B cell (primary cell): ENCODE measurements around the gene BRDT. TPM values are rescaled to one million over a fixed set of nuclear protein-coding genes. Genes with fewer than 3 reads are reported as not detected.

Experiments
- ATAC-seq: fragments of 200-7000 bp; cut with Tn5 transposase; one replicate; pipeline ENCODE4 v1.10.0; 2021; ENCODE audit warnings: low read depth, mild to moderate bottlenecking, moderate number of reproducible peaks, moderate library complexity
- CTCF ChIA-PET: fragments of 350-600 bp; sonication (Branson Sonifier 250); formaldehyde crosslinking; loops from one replicate; lab custom pipeline; 2021; ENCODE audit warnings: antibody characterized with exemption, inconsistent platforms; lab: Charles Lee
- POLR2A ChIA-PET: fragments of 350-600 bp; sonication (Branson Sonifier 250); formaldehyde crosslinking; loops from one replicate; lab custom pipeline; 2021; ENCODE audit warnings: antibody characterized with exemption; lab: Charles Lee
- DNase-seq: peaks from one replicate; pipeline ENCODE4 v3.0.0; 2013
- H2AFZ ChIP-seq: 2 replicates; pipeline ENCODE4 v1.6.1; 2012; ENCODE audit warnings: mild to moderate bottlenecking, low read depth, low read length; ENCODE audit not compliant: insufficient read depth, poor library complexity, severe bottlenecking
- H3K27ac ChIP-seq, 2 donors: 1 replicate in 1 of 2; 2 replicates in 1 of 2; pipeline ENCODE4 v1.5.1; 2012 to 2013; ENCODE audit warnings: low read length in 2 of 2, mild to moderate bottlenecking in 2 of 2, moderate library complexity in 1 of 2
- H3K27me3 ChIP-seq, 4 experiments: fragments of 200-600 bp in 1 of 4; sonication (generic) in 1 of 4; replicated peaks in 1 of 4; 1 replicate in 2 of 4; 2 replicates in 2 of 4; pipeline versions ENCODE4 v1.6.1 to v1.7.0; 2013 to 2016; ENCODE audit warnings: low read length in 3 of 4, mild to moderate bottlenecking in 2 of 4, mixed read lengths in 1 of 4, moderate library complexity in 1 of 4; ENCODE audit not compliant: insufficient read depth in 4 of 4, control insufficient read depth in 3 of 4; ENCODE audit errors: control extremely low read depth in 1 of 4
- H3K36me3 ChIP-seq, 2 experiments: replicated peaks in 1 of 2; 1 replicate in 1 of 2; 2 replicates in 1 of 2; pipeline versions ENCODE4 v1.6.1 to v1.7.1; 2013; ENCODE audit warnings: low read length in 1 of 2; ENCODE audit not compliant: insufficient read depth in 2 of 2, control insufficient read depth in 1 of 2; ENCODE audit errors: control extremely low read depth in 1 of 2, extremely low read depth in 1 of 2
- H3K4me1 ChIP-seq, 2 donors: fragments of 200-600 bp in 1 of 2; sonication (generic) in 1 of 2; 1 replicate in 1 of 2; 2 replicates in 1 of 2; pipeline versions ENCODE4 v1.5.1 to v1.6.1; 2013 to 2017; ENCODE audit warnings: low read length in 2 of 2; ENCODE audit not compliant: control insufficient read depth in 2 of 2, insufficient read depth in 2 of 2
- H3K4me2 ChIP-seq: replicated peaks from 2 replicates; pipeline ENCODE3; 2012; ENCODE audit warnings: mild to moderate bottlenecking, low read depth, low read length; ENCODE audit not compliant: poor library complexity, severe bottlenecking
- H3K4me3 ChIP-seq, 5 experiments: fragments of 200-600 bp in 1 of 5; sonication (generic) in 1 of 5; 1 replicate in 3 of 5; 2 replicates in 2 of 5; pipeline versions ENCODE4 v1.5.1 to v1.7.0; 2011 to 2016; ENCODE audit warnings: low read length in 4 of 5, mild to moderate bottlenecking in 4 of 5, low read depth in 2 of 5, control low read depth in 1 of 5, moderate library complexity in 1 of 5; ENCODE audit not compliant: insufficient read depth in 1 of 5; ENCODE audit errors: control extremely low read depth in 1 of 5, extremely low read depth in 1 of 5
- H3K79me2 ChIP-seq: fragments of 200-600 bp; sonication (generic); one replicate; pipeline ENCODE4 v1.6.0; 2016; ENCODE audit warnings: low read length; ENCODE audit not compliant: control insufficient read depth, insufficient read depth
- H3K9ac ChIP-seq: fragments of 200-600 bp; sonication (generic); 2 replicates; pipeline ENCODE4 v1.6.1; 2017; ENCODE audit warnings: mild to moderate bottlenecking, low read length, moderate library complexity
- H3K9me3 ChIP-seq, 3 donors: one replicate each; pipeline versions ENCODE4 v1.6.1 to v1.7.1; 2013; ENCODE audit warnings: low read length in 2 of 3; ENCODE audit not compliant: control insufficient read depth in 2 of 3, insufficient read depth in 1 of 3; ENCODE audit errors: control extremely low read depth in 1 of 3
- H4K20me1 ChIP-seq: 2 replicates; pipeline ENCODE4 v1.6.0; 2012; ENCODE audit warnings: mild to moderate bottlenecking, low read length; ENCODE audit not compliant: insufficient read depth, control insufficient read depth, poor library complexity, severe bottlenecking
- H3K27ac Mint-ChIP-seq: one replicate; pipeline ENCODE4 v1.8.0; 2021; ENCODE audit warnings: mixed read lengths
- H3K27me3 Mint-ChIP-seq: one replicate; pipeline ENCODE4 v1.8.0; 2021; ENCODE audit warnings: mixed read lengths
- H3K4me1 Mint-ChIP-seq: one replicate; pipeline ENCODE4 v1.8.0; 2021; ENCODE audit warnings: mixed read lengths
- H3K4me3 Mint-ChIP-seq: one replicate; pipeline ENCODE4 v1.8.0; 2021; ENCODE audit warnings: mixed read lengths
- H3K9me3 Mint-ChIP-seq: one replicate; pipeline ENCODE4 v1.8.0; 2022; ENCODE audit warnings: mixed read lengths; ENCODE audit not compliant: insufficient read depth
- EZH2 ChIP-seq: IDR thresholded peaks from 2 replicates; pipeline ENCODE4 v1.6.1; 2012; ENCODE audit warnings: borderline replicate concordance, low read depth, mild to moderate bottlenecking, moderate library complexity, low read length; ENCODE audit not compliant: insufficient read depth, poor library complexity, severe bottlenecking
- WGBS: methylation state at CpG from one replicate; pipeline ENCODE4 v1.1.5; 2013; ENCODE audit warnings: missing lambda C conversion rate; ENCODE audit not compliant: insufficient coverage; 5-methylcytosine and 5-hydroxymethylcytosine counted together
- intact Hi-C: fragments of 100-400 bp; cut with micrococcal nuclease; formaldehyde crosslinking; loops from one replicate; pipeline ENCODE4 v1.10.0; 2022
- polyA plus RNA-seq: library from polyadenylated mRNA; depleted of rRNA; stranded (reverse); fragments of >200 nt; gene quantifications from 2 replicates; pipeline ENCODE4 v1.2.3, GENCODE V29; 2012
- total RNA-seq, 2 donors: library from RNA; stranded (reverse); fragments of 120-200 nt in 1 of 2; gene quantifications; 1 replicate in 1 of 2; 2 replicates in 1 of 2; pipeline versions ENCODE4 v1.2.3 to v1.2.4, GENCODE V29; 2013 to 2022
- TF ChIP-seq, protein P1 (sequence below): fragments of 200-600 bp; IDR thresholded peaks from one replicate; pipeline ENCODE4 v1.8.0; 2022; ENCODE audit warnings: antibody characterized with exemption, mild to moderate bottlenecking

The BRDT gene
- total and polyA plus RNA-seq, 2 donors (not counting 1 experiment from before 2014, with no cell fraction given) = not detected

DNA sequence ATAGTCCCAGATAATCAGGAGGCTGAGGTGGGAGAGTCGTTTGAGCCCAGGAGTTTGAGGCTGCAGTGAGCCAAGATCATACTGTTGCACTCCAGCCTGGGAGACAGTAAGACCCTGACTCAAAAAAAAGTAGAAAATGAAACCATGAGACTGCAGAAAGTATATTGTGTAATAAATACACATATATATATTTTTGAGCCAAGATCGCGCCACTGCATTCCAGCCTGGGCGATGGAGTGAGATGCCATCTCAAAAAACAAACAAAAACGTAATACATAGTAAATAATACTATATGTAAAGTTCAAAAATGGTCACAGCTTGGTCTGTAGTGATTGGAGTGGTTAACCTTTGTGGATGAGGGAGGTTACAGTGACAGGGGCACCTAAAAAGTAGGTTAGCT is 9.7 kb downstream of the BRDT start:
- intact Hi-C loops = no loop called here
- Mint-ChIP-seq H3K4me3 (no peak overlapping the region), H3K27ac (no peak overlapping the region), H3K27me3 (peaks cover 4% of the 10 kb centered on the region), H3K4me1 (no peaks in the 10 kb centered on the region), H3K9me3 (no peaks in the 10 kb centered on the region)
- no peak for ATAC-seq
- Histone ChIP-seq H3K4me3 (no peak overlapping the region), H3K4me2 (no peak overlapping the region), H3K4me1 (no peaks in the 10 kb centered on the region), H3K36me3 (no peaks in the 10 kb centered on the region), H3K27ac (no peak overlapping the region), H3K9ac (no peak overlapping the region), H3K9me3 (no peaks in the 10 kb centered on the region), H2AFZ (no peak overlapping the region), H3K79me2 (no peaks in the 10 kb centered on the region), H4K20me1 (no peaks in the 10 kb centered on the region), H3K27me3 (no peaks in the 10 kb centered on the region)
- TF ChIP-seq EZH2 = no peak
- TF ChIP-seq, protein P1, sequence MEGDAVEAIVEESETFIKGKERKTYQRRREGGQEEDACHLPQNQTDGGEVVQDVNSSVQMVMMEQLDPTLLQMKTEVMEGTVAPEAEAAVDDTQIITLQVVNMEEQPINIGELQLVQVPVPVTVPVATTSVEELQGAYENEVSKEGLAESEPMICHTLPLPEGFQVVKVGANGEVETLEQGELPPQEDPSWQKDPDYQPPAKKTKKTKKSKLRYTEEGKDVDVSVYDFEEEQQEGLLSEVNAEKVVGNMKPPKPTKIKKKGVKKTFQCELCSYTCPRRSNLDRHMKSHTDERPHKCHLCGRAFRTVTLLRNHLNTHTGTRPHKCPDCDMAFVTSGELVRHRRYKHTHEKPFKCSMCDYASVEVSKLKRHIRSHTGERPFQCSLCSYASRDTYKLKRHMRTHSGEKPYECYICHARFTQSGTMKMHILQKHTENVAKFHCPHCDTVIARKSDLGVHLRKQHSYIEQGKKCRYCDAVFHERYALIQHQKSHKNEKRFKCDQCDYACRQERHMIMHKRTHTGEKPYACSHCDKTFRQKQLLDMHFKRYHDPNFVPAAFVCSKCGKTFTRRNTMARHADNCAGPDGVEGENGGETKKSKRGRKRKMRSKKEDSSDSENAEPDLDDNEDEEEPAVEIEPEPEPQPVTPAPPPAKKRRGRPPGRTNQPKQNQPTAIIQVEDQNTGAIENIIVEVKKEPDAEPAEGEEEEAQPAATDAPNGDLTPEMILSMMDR = no peak
- ChIA-PET POLR2A (no interaction called here), CTCF (no interaction called here)
- 86% methylated on average over 1 of the region's 5 CpGs for WGBS
- DNase-seq = no peak

GRCh38 chr1:91968334-91968733 is 19.1 kb downstream of the BRDT start:
- Histone ChIP-seq H3K4me1 (no peaks in the 10 kb centered on the region), H2AFZ (no peak overlapping the region), H3K9ac (no peak overlapping the region), H3K4me2 (no peak overlapping the region), H3K27me3 (no peaks in the 10 kb centered on the region), H3K27ac (no peak overlapping the region), H4K20me1 (no peaks in the 10 kb centered on the region), H3K4me3 (no peak overlapping the region), H3K79me2 (no peaks in the 10 kb centered on the region), H3K36me3 (no peaks in the 10 kb centered on the region), H3K9me3 (no peaks in the 10 kb centered on the region)
- H3K4me1 Mint-ChIP-seq = no peaks in the 10 kb centered on the region
- no peak overlapping the region for H3K27ac Mint-ChIP-seq
- CTCF ChIA-PET = no interaction called here
- no peak for TF ChIP-seq EZH2
- TF ChIP-seq, protein P1 = no peak
- ATAC-seq (no peak), DNase-seq (no peak)
- peaks cover 4% of the 10 kb centered on the region for H3K27me3 Mint-ChIP-seq
- WGBS = no CpG with 5 or more reads among the region's 2 CpGs
- H3K9me3 Mint-ChIP-seq = no peaks in the 10 kb centered on the region
- no peak overlapping the region for H3K4me3 Mint-ChIP-seq
- POLR2A ChIA-PET = no interaction called here
- intact Hi-C loops = no loop called here
